ES-I3 (cell line): ENCODE data around the gene PKD2.
A peak's percentile ranks its signal among the peaks of the same experiment; 100 is the strongest.

Experiments used
- H3K36me3 ChIP-seq: 2 replicates; pipeline ENCODE4 v1.6.1; 2013; ENCODE audit warnings: mild to moderate bottlenecking, low read length, control low read depth, moderate library complexity; ENCODE audit not compliant: insufficient read depth
- H3K4me1 ChIP-seq: 2 replicates; pipeline ENCODE4 v1.6.1; 2013; ENCODE audit warnings: mild to moderate bottlenecking, control low read depth, low read length; ENCODE audit not compliant: insufficient read depth
- H3K9ac ChIP-seq: 2 replicates; pipeline ENCODE4 v1.6.1; 2013; ENCODE audit warnings: low read depth, mild to moderate bottlenecking, low read length, moderate library complexity
- H3K9me3 ChIP-seq: 2 replicates; pipeline ENCODE4 v1.6.1; 2013; ENCODE audit warnings: mild to moderate bottlenecking, low read length, moderate library complexity; ENCODE audit not compliant: control insufficient read depth, insufficient read depth

PKD2 gene

GRCh38 chr4:88007304-88008121, at the start of gene PKD2:
PKD2 (plus strand) TSS chr4:88007635; CDS start chr4:88007734, 99 bp downstream.
- Histone ChIP-seq H3K9me3 (0 out of 2 replicates have a peak, but pooled peaks cover 3% of the 10 kb centered on the region), H3K9ac (peak within 1 kb of the TSS; percentile 65), H3K4me1 (peaks cover 28% of the 10 kb centered on the region), H3K36me3 (no peaks in the 10 kb centered on the region)

GRCh38 chr4:87961993-87962392, 45.4 kb upstream of the PKD2 start:
- H3K36me3 ChIP-seq, result no peaks in the 10 kb centered on the region
- H3K4me1 ChIP-seq, result peaks cover 4% of the 10 kb centered on the region; the same call in 1 of the 2 replicates
- no peak overlapping the region for H3K9ac ChIP-seq
- H3K9me3 ChIP-seq, result no peaks in the 10 kb centered on the region

GRCh38 chr4:87962398-87963146, 44.9 kb upstream of the PKD2 start:
- Histone ChIP-seq H3K9me3 (no peaks in the 10 kb centered on the region), H3K36me3 (no peaks in the 10 kb centered on the region), H3K4me1 (peaks cover 4% of the 10 kb centered on the region; the same call in 1 of the 2 replicates), H3K9ac (no peak overlapping the region)

GRCh38 chr4:87965501-87965975, 41.9 kb upstream of the PKD2 start:
- Histone ChIP-seq H3K36me3 (no peaks in the 10 kb centered on the region), H3K4me1 (peaks cover 8% of the 10 kb centered on the region; the same call in 1 of the 2 replicates), H3K9ac (no peak overlapping the region)

GRCh38 chr4:87966095-87966496, 41.3 kb upstream of the PKD2 start:
- Histone ChIP-seq H3K4me1 (peaks cover 8% of the 10 kb centered on the region; the same call in 1 of the 2 replicates), H3K9ac (no peak overlapping the region), H3K9me3 (no peaks in the 10 kb centered on the region), H3K36me3 (no peaks in the 10 kb centered on the region)

More at GRCh38 chr4:87965501-87965975, 41.9 kb upstream of the PKD2 start:
- H3K9me3 ChIP-seq, result no peaks in the 10 kb centered on the region

- peaks cover 16% of the 10 kb centered on the region for H3K4me1 ChIP-seq
- no peak overlapping the region for H3K9ac ChIP-seq
- no peaks in the 10 kb centered on the region for H3K9me3 ChIP-seq
- H3K36me3 ChIP-seq, result no peaks in the 10 kb centered on the region
These were observed 40.2 kb upstream of the PKD2 start for GRCh38 chr4:87967193-87967592.

GRCh38 chr4:87970121-87970520, 37.3 kb upstream of the PKD2 start:
- Histone ChIP-seq H3K9ac (no peak overlapping the region), H3K36me3 (no peaks in the 10 kb centered on the region), H3K4me1 (peaks cover 24% of the 10 kb centered on the region), H3K9me3 (no peaks in the 10 kb centered on the region)

- no peaks in the 10 kb centered on the region for H3K9me3 ChIP-seq
- H3K36me3 ChIP-seq, result no peaks in the 10 kb centered on the region
- no peak overlapping the region for H3K9ac ChIP-seq
- H3K4me1 ChIP-seq, result peaks cover 24% of the 10 kb centered on the region
These were observed 35.6 kb upstream of the PKD2 start for GRCh38 chr4:87971866-87972265.

- H3K9ac ChIP-seq, result peak overlapping the region; percentile 39
- H3K36me3 ChIP-seq, result no peaks in the 10 kb centered on the region
- peaks cover 24% of the 10 kb centered on the region for H3K4me1 ChIP-seq
- no peaks in the 10 kb centered on the region for H3K9me3 ChIP-seq
These were observed 33.9 kb upstream of the PKD2 start for GRCh38 chr4:87973283-87974169.

GRCh38 chr4:87974856-87975462, 32.5 kb upstream of the PKD2 start:
- peaks cover 20% of the 10 kb centered on the region for H3K4me1 ChIP-seq
- peak overlapping the region; percentile 61 for H3K9ac ChIP-seq
- no peaks in the 10 kb centered on the region for H3K9me3 ChIP-seq
- peaks cover 5% of the 10 kb centered on the region; the same call in 1 of the 2 replicates for H3K36me3 ChIP-seq

GRCh38 chr4:87975466-87975865, 32.0 kb upstream of the PKD2 start, which contains the start of gene SPP1:
SPP1 (plus strand) TSS chr4:87975714; CDS start chr4:87976896, 1,182 bp downstream.
- Histone ChIP-seq H3K36me3 (peaks cover 9% of the 10 kb centered on the region), H3K4me1 (peaks cover 20% of the 10 kb centered on the region), H3K9ac (peak within 1 kb of the TSS; percentile 61), H3K9me3 (no peaks in the 10 kb centered on the region)

GRCh38 chr4:87977521-87978278, 29.7 kb upstream of the PKD2 start:
- H3K4me1 ChIP-seq, result peaks cover 7% of the 10 kb centered on the region; the same call in 1 of the 2 replicates
- no peaks in the 10 kb centered on the region for H3K9me3 ChIP-seq
- peak overlapping the region; percentile 45; the same call in 1 of the 2 replicates for H3K9ac ChIP-seq
- H3K36me3 ChIP-seq, result peaks cover 16% of the 10 kb centered on the region

- peaks cover 16% of the 10 kb centered on the region for H3K36me3 ChIP-seq
- no peaks in the 10 kb centered on the region for H3K9me3 ChIP-seq
- no peak overlapping the region; the same call in 1 of the 2 replicates for H3K9ac ChIP-seq
- peaks cover 4% of the 10 kb centered on the region; the same call in 1 of the 2 replicates for H3K4me1 ChIP-seq
These were observed 28.8 kb upstream of the PKD2 start for GRCh38 chr4:87978681-87979080.
